ENCODE data around the gene NDUFAF5.

GRCh38 chr20:13857961-13858360 is 73.1 kb downstream of the NDUFAF5 start:
- TF ChIP-seq CTCF (IDR thresholded peaks at IDR 0.05) (no peak), MAX (CRISPR knock-in tag; IDR thresholded peaks at IDR 0.05) (no peak)
